GM23248 (cell line): Measurements from ENCODE around the gene ZMIZ1.

ENCODE experiments used
- EZH2 ChIP-seq: fragments of 200-600 bp; sonication (generic); IDR thresholded peaks from 2 replicates; pipeline ENCODE4 v1.6.1; 2018; ENCODE audit warnings: antibody characterized with exemption, mild to moderate bottlenecking; ENCODE audit not compliant: insufficient read depth, poor library complexity, severe bottlenecking
- EZH2phosphoT487 ChIP-seq: fragments of 200-600 bp; sonication (generic); IDR thresholded peaks from 2 replicates; pipeline ENCODE4 v1.6.1; 2018; ENCODE audit warnings: antibody characterized with exemption, moderate library complexity, mild to moderate bottlenecking, low read depth; ENCODE audit not compliant: insufficient read depth

GRCh38 chr10:79139124-79139835 is 70.5 kb downstream of the ZMIZ1 start:
- TF ChIP-seq EZH2 (no peak), EZH2phosphoT487 (no peak)
